ENCODE results near the gene TRIP4. TPM values are rescaled to one million over a fixed set of nuclear protein-coding genes. Genes with fewer than 3 reads are reported as not detected.

TRIP4 gene
- total and polyA plus RNA-seq, 4 donors, result 6.3 to 10.7 (median 7.6) TPM

GRCh38 chr15:64501396-64501715 lies 113.7 kb downstream of the TRIP4 start:
- peaks cover 0 to 7% (median 1%) of the 10 kb centered on the region in 4 donors for H3K4me1 ChIP-seq (ENCODE audit: control insufficient read depth in 4 of 4, insufficient read depth in 4 of 4, low read length in 3 of 4)
- no peak overlapping the region for H3K27ac ChIP-seq (ENCODE audit: low read depth in 1 of 2, low read length in 2 of 2)
- no peak overlapping the region for H3K9ac ChIP-seq (ENCODE audit: low read depth in 1 of 2, low read length in 2 of 2)
- no peak overlapping the region for H3K4me3 ChIP-seq (ENCODE audit: low read depth in 1 of 3, low read length in 3 of 3)
- TF ChIP-seq ZBTB33 (IDR thresholded peaks at IDR 0.05) (no peak), SP1 (IDR thresholded peaks at IDR 0.05) (no peak), FOXA1 (IDR thresholded peaks at IDR 0.05) (no peak), YY1 (IDR thresholded peaks at IDR 0.05) (no peak), CTCF (IDR thresholded peaks at IDR 0.05; ENCODE audit: low read depth, low read length, missing input control) (no peak), FOXA2 (IDR thresholded peaks at IDR 0.05) (no peak)
- WGBS, result 98% methylated on average over 1 of the region's 1 CpG
- no peaks in the 10 kb centered on the region for H3K27me3 ChIP-seq (ENCODE audit: control insufficient read depth in 4 of 4, insufficient read depth in 4 of 4, low read length in 3 of 4)
- DNase-seq (ENCODE audit: low spot score), result no peak
- peaks cover 0 to 15% (median 8%) of the 10 kb centered on the region in 4 donors for H3K36me3 ChIP-seq (ENCODE audit: control insufficient read depth in 4 of 4, insufficient read depth in 3 of 4, low read depth in 1 of 4, low read length in 3 of 4)
- H3K9me3 ChIP-seq (ENCODE audit: control insufficient read depth in 4 of 4, low read length in 3 of 4), result no peaks in the 10 kb centered on the region

- H3K9ac ChIP-seq (ENCODE audit: low read depth in 1 of 2, low read length in 2 of 2), result no peak overlapping the region
- no peaks in the 10 kb centered on the region for H3K27me3 ChIP-seq (ENCODE audit: control insufficient read depth in 4 of 4, insufficient read depth in 4 of 4, low read length in 3 of 4)
- WGBS, result 87% methylated on average over 2 of the region's 2 CpGs
- no peak overlapping the region for H3K27ac ChIP-seq (ENCODE audit: low read depth in 1 of 2, low read length in 2 of 2)
- no peak for DNase-seq (ENCODE audit: low spot score)
- H3K9me3 ChIP-seq (ENCODE audit: control insufficient read depth in 4 of 4, low read length in 3 of 4), result no peaks in the 10 kb centered on the region
- H3K4me1 ChIP-seq (ENCODE audit: control insufficient read depth in 4 of 4, insufficient read depth in 4 of 4, low read length in 3 of 4), result peaks cover 0 to 7% (median 4%) of the 10 kb centered on the region in 4 donors
- TF ChIP-seq GABPA (IDR thresholded peaks at IDR 0.05 in 1 of 2, conservative IDR thresholded peaks at IDR 0.05 in 1 of 2) (no peak), ATF3 (IDR thresholded peaks at IDR 0.05) (no peak)
- H3K36me3 ChIP-seq (ENCODE audit: control insufficient read depth in 4 of 4, insufficient read depth in 3 of 4, low read depth in 1 of 4, low read length in 3 of 4), result peaks cover 0 to 15% (median 8%) of the 10 kb centered on the region in 4 donors
- no peak overlapping the region for H3K4me3 ChIP-seq (ENCODE audit: low read depth in 1 of 3, low read length in 3 of 3)
Observed at GRCh38 chr15:64502151-64502550, 114.5 kb downstream of the TRIP4 start.

- no peak overlapping the region for H3K27ac ChIP-seq (ENCODE audit: low read depth in 1 of 2, low read length in 2 of 2)
- TF ChIP-seq FOXA1 (IDR thresholded peaks at IDR 0.05) (no peak), FOXA2 (IDR thresholded peaks at IDR 0.05) (no peak), JUND (IDR thresholded peaks at IDR 0.05) (no peak)
- no peak overlapping the region for H3K4me3 ChIP-seq (ENCODE audit: low read depth in 1 of 3, low read length in 3 of 3)
- DNase-seq (ENCODE audit: low spot score), result no peak
- no peaks in the 10 kb centered on the region for H3K9me3 ChIP-seq (ENCODE audit: control insufficient read depth in 4 of 4, low read length in 3 of 4)
- H3K36me3 ChIP-seq (ENCODE audit: control insufficient read depth in 4 of 4, insufficient read depth in 3 of 4, low read depth in 1 of 4, low read length in 3 of 4), result peaks cover 0 to 15% (median 8%) of the 10 kb centered on the region in 4 donors
- peaks cover 0 to 7% (median 5%) of the 10 kb centered on the region in 4 donors for H3K4me1 ChIP-seq (ENCODE audit: control insufficient read depth in 4 of 4, insufficient read depth in 4 of 4, low read length in 3 of 4)
- WGBS, result 84% methylated on average over 3 of the region's 3 CpGs
- H3K27me3 ChIP-seq (ENCODE audit: control insufficient read depth in 4 of 4, insufficient read depth in 4 of 4, low read length in 3 of 4), result no peaks in the 10 kb centered on the region
- no peak overlapping the region for H3K9ac ChIP-seq (ENCODE audit: low read depth in 1 of 2, low read length in 2 of 2)
Observed at GRCh38 chr15:64502551-64502950, 114.9 kb downstream of the TRIP4 start.

- H3K9ac ChIP-seq (ENCODE audit: low read depth in 1 of 2, low read length in 2 of 2), result no peak overlapping the region
- H3K27ac ChIP-seq (ENCODE audit: low read depth in 1 of 2, low read length in 2 of 2), result no peak overlapping the region
- H3K36me3 ChIP-seq (ENCODE audit: control insufficient read depth in 4 of 4, insufficient read depth in 3 of 4, low read depth in 1 of 4, low read length in 3 of 4), result peaks cover 0 to 15% (median 8%) of the 10 kb centered on the region in 4 donors
- H3K4me1 ChIP-seq (ENCODE audit: control insufficient read depth in 4 of 4, insufficient read depth in 4 of 4, low read length in 3 of 4), result peaks cover 0 to 7% (median 5%) of the 10 kb centered on the region in 4 donors
- no peaks in the 10 kb centered on the region for H3K9me3 ChIP-seq (ENCODE audit: control insufficient read depth in 4 of 4, low read length in 3 of 4)
- DNase-seq (ENCODE audit: low spot score), result no peak
- 70% methylated on average over 4 of the region's 4 CpGs for WGBS
- no peak overlapping the region for H3K4me3 ChIP-seq (ENCODE audit: low read depth in 1 of 3, low read length in 3 of 3)
- TF ChIP-seq FOXA2 (IDR thresholded peaks at IDR 0.05), result no peak
- TF ChIP-seq YY1 (IDR thresholded peaks at IDR 0.05), result no peak
- TF ChIP-seq GABPA (IDR thresholded peaks at IDR 0.05 in 1 of 2, conservative IDR thresholded peaks at IDR 0.05 in 1 of 2), result no peak
- TF ChIP-seq REST (IDR thresholded peaks at IDR 0.05), result no peak
- no peak for TF ChIP-seq HNF4G (IDR thresholded peaks at IDR 0.05)
- no peaks in the 10 kb centered on the region for H3K27me3 ChIP-seq (ENCODE audit: control insufficient read depth in 4 of 4, insufficient read depth in 4 of 4, low read length in 3 of 4)
Observed at GRCh38 chr15:64503197-64503596, 115.6 kb downstream of the TRIP4 start.
